A549 (cell line): ENCODE measurements around the gene GYS1. TPM values are rescaled to one million over a fixed set of nuclear protein-coding genes. Genes with fewer than 3 reads are reported as not detected.
"Not testable (repeated sequence)": the region's sequence is repeated elsewhere in the genome, so short reads cannot be mapped to it uniquely, and the experiment has no call there.

ENCODE experiments used
- ATAC-seq, 2 experiments: fragments of 200-7000 bp in 1 of 2; fragments of >200 bp in 1 of 2; cut with Nextera tagmentation in 1 of 2; cut with Tn5 transposase in 1 of 2; 3 replicates each; pipeline versions ENCODE4 v1.8.0 to v1.9.1; 2018 to 2020; ENCODE audit warnings: mild to moderate bottlenecking in 1 of 2, moderate library complexity in 1 of 2
- CTCF ChIA-PET: fragments of 300-600 bp; sonication (Branson Sonifier 250); formaldehyde crosslinking; extraction: SDS; loops from one replicate; lab custom pipeline; 2021; ENCODE audit warnings: antibody characterized with exemption, inconsistent platforms; lab: Yijun Ruan, JAX
- POLR2A ChIA-PET: fragments of 350-600 bp; formaldehyde crosslinking; extraction: SDS; loops from one replicate; lab custom pipeline; 2021; ENCODE audit warnings: antibody characterized with exemption, inconsistent platforms; lab: Yijun Ruan, JAX
- DNase-seq, 2 experiments: peaks; one replicate each; pipeline versions ENCODE4 v3.0.0 to v3.0.0-alpha.2; 2011 to 2016; ENCODE audit warnings: low read depth in 1 of 2, low spot score in 1 of 2
- FAIRE-seq: peaks from 2 replicates; lab custom pipeline; 2011; peaks lifted over from hg19 to GRCh38; lab: Jason Lieb, UNC
- H3K27ac ChIP-seq, 2 experiments: fragments of >200 bp; sonication (Bioruptor Twin); formaldehyde crosslinking; 3 replicates each; pipeline ENCODE4 v1.5.1; 2016 to 2017
- H3K4me1 ChIP-seq: fragments of >200 bp; sonication (Bioruptor Twin); formaldehyde crosslinking; 3 replicates; pipeline ENCODE4 v1.6.1; 2016
- H3K4me2 ChIP-seq: fragments of >200 bp; sonication (Bioruptor Twin); formaldehyde crosslinking; 3 replicates; pipeline ENCODE4 v1.6.1; 2016
- H3K4me3 ChIP-seq: fragments of >200 bp; sonication (Bioruptor Twin); formaldehyde crosslinking; 3 replicates; pipeline ENCODE4 v1.5.1; 2016
- H3K9me3 ChIP-seq: fragments of >200 bp; sonication (Bioruptor Twin); formaldehyde crosslinking; 3 replicates; pipeline ENCODE4 v1.6.1; 2016
- CBX2 ChIP-seq: fragments of 200-600 bp; sonication (generic); IDR thresholded peaks from 2 replicates; pipeline ENCODE4 v1.6.1; 2016; ENCODE audit warnings: low read depth, mild to moderate bottlenecking, borderline replicate concordance
- CBX8 ChIP-seq: fragments of 200-600 bp; sonication (generic); IDR thresholded peaks from 2 replicates; pipeline ENCODE4 v1.6.1; 2016
- CHD4 ChIP-seq: fragments of 200-600 bp; sonication (generic); IDR thresholded peaks from 2 replicates; pipeline ENCODE4 v1.6.1; 2016; ENCODE audit warnings: antibody characterized with exemption, mild to moderate bottlenecking, borderline replicate concordance
- EP300 ChIP-seq, 2 experiments: fragments of >200 bp; sonication (Bioruptor Twin); formaldehyde crosslinking; IDR thresholded peaks; 2 replicates in 1 of 2; 3 replicates in 1 of 2; pipeline ENCODE4 v1.6.1; 2016 to 2017
- ESRRA ChIP-seq: fragments of 150-350 bp; IDR thresholded peaks from 2 replicates; pipeline ENCODE4 v1.6.1; 2014; ENCODE audit warnings: mild to moderate bottlenecking, low read length, borderline replicate concordance
- FOSB ChIP-seq: fragments of 250-450 bp; sonication (Bioruptor Pico); IDR thresholded peaks from 2 replicates; pipeline ENCODE4 v1.5.0; 2020; ENCODE audit warnings: mild to moderate bottlenecking, moderate library complexity
- FOSL2 ChIP-seq, 2 experiments: fragments of 450-650 bp in 1 of 2; fragments of >200 bp in 1 of 2; sonication (Bioruptor Twin) in 1 of 2; formaldehyde crosslinking; IDR thresholded peaks; 2 replicates each; pipeline versions ENCODE4 v1.5.0 to v1.6.1; 2016 to 2020; ENCODE audit warnings: mild to moderate bottlenecking in 1 of 2, moderate library complexity in 1 of 2
- GATA3 ChIP-seq: IDR thresholded peaks from 2 replicates; pipeline ENCODE4 v1.6.1; 2012; ENCODE audit warnings: borderline replicate concordance
- HDAC2 ChIP-seq: fragments of 200-600 bp; sonication (generic); IDR thresholded peaks from 2 replicates; pipeline ENCODE4 v1.6.1; 2016
- HMGXB4 ChIP-seq: fragments of 250-450 bp; sonication (Bioruptor Pico); IDR thresholded peaks from 2 replicates; pipeline ENCODE4 v1.5.0; 2021; ENCODE audit warnings: mild to moderate bottlenecking, moderate library complexity, borderline replicate concordance
- HOXA7 ChIP-seq: fragments of 250-450 bp; sonication (Bioruptor Pico); IDR thresholded peaks from 2 replicates; pipeline ENCODE4 v1.5.0; 2020; ENCODE audit warnings: mild to moderate bottlenecking, moderate library complexity
- JUN ChIP-seq, 2 experiments: fragments of >200 bp; sonication (Bioruptor Twin); formaldehyde crosslinking; IDR thresholded peaks; 2 replicates in 1 of 2; 3 replicates in 1 of 2; pipeline ENCODE4 v1.6.1; 2016 to 2017
- KDM5A ChIP-seq: fragments of 200-600 bp; sonication (generic); IDR thresholded peaks from 2 replicates; pipeline ENCODE4 v1.6.1; 2016; ENCODE audit warnings: antibody characterized with exemption, mild to moderate bottlenecking
- MAX ChIP-seq: IDR thresholded peaks from 2 replicates; pipeline ENCODE4 v1.6.1; 2012
- MAZ ChIP-seq: fragments of 150-350 bp; IDR thresholded peaks from 2 replicates; pipeline ENCODE4 v1.6.1; 2014; ENCODE audit warnings: antibody characterized with exemption, low read depth, low read length, borderline replicate concordance
- NR3C1 ChIP-seq: fragments of >200 bp; sonication (Bioruptor Twin); formaldehyde crosslinking; IDR thresholded peaks from 3 replicates; pipeline ENCODE4 v1.6.1; 2017
- POLR2A ChIP-seq: IDR thresholded peaks from 2 replicates; pipeline ENCODE4 v1.6.1; 2012; ENCODE audit warnings: mild to moderate bottlenecking, low read length
- RAD21 ChIP-seq, 2 experiments: fragments of >200 bp in 1 of 2; sonication (Bioruptor Twin) in 1 of 2; formaldehyde crosslinking in 1 of 2; IDR thresholded peaks in 1 of 2; conservative IDR thresholded peaks in 1 of 2; 2 replicates in 1 of 2; 3 replicates in 1 of 2; pipeline ENCODE4 v1.6.1; 2012 to 2018; ENCODE audit warnings: inconsistent platforms in 1 of 2
- RARB ChIP-seq: fragments of 250-450 bp; sonication (Bioruptor Pico); IDR thresholded peaks from 2 replicates; pipeline ENCODE4 v1.8.0; 2021; ENCODE audit warnings: mild to moderate bottlenecking, moderate library complexity
- RNF2 ChIP-seq: fragments of 200-600 bp; sonication (generic); IDR thresholded peaks from 2 replicates; pipeline ENCODE4 v1.6.1; 2016; ENCODE audit warnings: low read depth, mild to moderate bottlenecking, antibody characterized with exemption, moderate library complexity, borderline replicate concordance
- SMC3 ChIP-seq: fragments of >200 bp; sonication (Bioruptor Twin); formaldehyde crosslinking; IDR thresholded peaks from 3 replicates; pipeline ENCODE4 v1.6.1; 2018; ENCODE audit warnings: inconsistent platforms
- SREBF2 ChIP-seq: fragments of 450-650 bp; IDR thresholded peaks from 2 replicates; pipeline ENCODE4 v1.6.1; 2014; ENCODE audit warnings: mild to moderate bottlenecking, moderate library complexity
- TFCP2L1 ChIP-seq: fragments of 250-450 bp; sonication (Bioruptor Pico); IDR thresholded peaks from 2 replicates; pipeline ENCODE4 v1.5.0; 2021; ENCODE audit warnings: mild to moderate bottlenecking
- ZFP36 ChIP-seq: fragments of 450-650 bp; IDR thresholded peaks from 2 replicates; pipeline ENCODE4 v1.6.1; 2014; ENCODE audit warnings: borderline replicate concordance; ENCODE audit not compliant: partially characterized antibody
- ZSCAN20 ChIP-seq: fragments of 250-450 bp; sonication (Bioruptor Pico); IDR thresholded peaks from 2 replicates; pipeline ENCODE4 v1.8.0; 2022; ENCODE audit warnings: mild to moderate bottlenecking, moderate library complexity
- WGBS: methylation state at CpG from one replicate; pipeline ENCODE4 v1.1.6; 2017; ENCODE audit errors: missing lambda C conversion rate; 5-methylcytosine and 5-hydroxymethylcytosine counted together
- polyA plus RNA-seq, 4 experiments: library from polyadenylated mRNA; depleted of rRNA in 3 of 4; stranded (reverse); fragments of >200 nt; fragmentation: RNase III in 1 of 4; extraction: RNeasy Plus Mini Kit Qiagen cat#74134 plus additional on column Dnase treatment in 1 of 4; gene quantifications; 2 replicates in 3 of 4; 3 replicates in 1 of 4; pipeline ENCODE4 v1.2.3, GENCODE V29; 2011 to 2017
- TF ChIP-seq, protein P1 (sequence below): fragments of >200 bp; sonication (Bioruptor Twin); formaldehyde crosslinking; IDR thresholded peaks from 2 replicates; pipeline ENCODE4 v1.6.1; 2016
- TF ChIP-seq, protein P2 (sequence below): fragments of 200-600 bp; sonication (generic); IDR thresholded peaks from 2 replicates; pipeline ENCODE4 v1.6.1; 2016; ENCODE audit warnings: antibody characterized with exemption, mild to moderate bottlenecking, moderate library complexity

GYS1 gene
- polyA plus RNA-seq, 2 of the 4 experiments (the other 2 are of a cell fraction) = 10.3 to 24.8 TPM

DNA sequence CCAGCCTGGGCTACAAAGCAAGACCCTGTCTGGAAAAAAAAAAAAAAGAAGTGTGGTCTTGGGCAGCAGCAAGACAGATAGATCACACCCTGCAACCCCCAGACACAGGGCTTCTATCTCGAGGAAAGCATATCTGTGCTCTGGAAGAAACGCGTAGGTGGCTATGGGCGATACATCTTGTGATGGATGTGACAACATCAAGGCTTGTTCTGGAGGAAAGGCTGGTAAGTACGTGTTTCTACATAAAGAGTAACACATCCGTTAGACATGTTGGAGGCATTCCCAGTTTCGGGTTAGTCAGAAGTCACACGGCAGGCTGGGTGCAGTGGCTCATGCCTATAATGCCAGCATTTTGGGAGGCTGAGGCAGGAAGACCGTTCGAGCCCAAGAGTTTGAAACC, 66.2 kb downstream of the GYS1 start:
- Histone ChIP-seq H3K4me3 (no peak overlapping the region), H3K27ac (peak overlapping the region; percentile 67 to 85), H3K4me1 (peaks cover 41% of the 10 kb centered on the region), H3K4me2 (peak overlapping the region; percentile 66), H3K9me3 (no peaks in the 10 kb centered on the region)
- DNase-seq (peak; percentile 65 to 87), FAIRE-seq (peak; percentile 43), ATAC-seq (peak; percentile 67 to 84)
- 4% methylated on average over 10 of the region's 10 CpGs for WGBS
- CTCF ChIA-PET = interaction anchor here (1.0 to 5.9 kb wide), 5 partner anchors 27 to 139 kb away, joined by 3 to 36 read pairs (median 3); partner anchors contain the start of gene HSD17B14
- TF ChIP-seq HMGXB4 (CRISPR knock-in tag) = no peak
- peak; percentile 59 for TF ChIP-seq MAX
- TF ChIP-seq EP300 (IDR thresholded peaks at IDR 0.05) = peak in 1 of 2 experiments; percentile 39; a peak in 1 of 5 replicates
- TF ChIP-seq FOSL2 (IDR thresholded peaks at IDR 0.05) = no peak
- TF ChIP-seq FOSL2 (CRISPR knock-in tag; IDR thresholded peaks at IDR 0.05) = peak; percentile 64
- POLR2A ChIA-PET = interaction anchor here (0.6 to 2.9 kb wide), 4 partner anchors 35 to 55 kb away, joined by 3 to 24 read pairs (median 9); partner anchors contain the start of gene PPP1R15A

DNA sequence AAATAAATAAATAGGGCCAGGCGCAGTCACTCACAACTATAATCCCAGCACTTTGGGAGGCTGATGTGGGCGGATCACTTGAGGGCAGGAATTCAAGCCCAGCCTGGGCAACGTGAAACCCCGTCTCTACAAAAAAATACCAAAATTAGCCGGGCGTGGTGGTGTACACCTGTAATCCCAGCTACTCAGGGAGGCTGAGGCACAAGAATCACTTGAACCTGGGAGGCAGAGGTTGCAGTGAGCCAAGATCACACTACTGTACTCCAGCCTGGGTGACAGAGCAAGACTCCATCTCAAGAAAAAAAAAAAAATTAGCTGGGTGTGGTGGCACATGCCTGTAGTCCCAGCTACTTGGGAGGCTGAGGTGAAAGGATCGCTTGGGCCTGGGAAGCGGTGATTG, 67.2 kb downstream of the GYS1 start:
- WGBS = 82% methylated on average over 8 of the region's 8 CpGs
- H3K27ac ChIP-seq = peak overlapping the region; percentile 67 to 85
- H3K9me3 ChIP-seq, DNase-seq, FAIRE-seq, H3K4me3 ChIP-seq: not testable (repeated sequence)
- peak overlapping the region; percentile 66 for H3K4me2 ChIP-seq
- ATAC-seq = peak in 1 of 2 experiments; percentile 19; a peak in 3 of 6 replicates
- CTCF ChIA-PET = interaction anchor here (0.6 to 5.9 kb wide), 12 partner anchors 10 to 362 kb away, joined by 3 to 36 read pairs (median 3); partner anchors contain the start of gene HSD17B14
- H3K4me1 ChIP-seq = peaks cover 41% of the 10 kb centered on the region
- POLR2A ChIA-PET = interaction anchor here (0.7 to 2.9 kb wide), 10 partner anchors 10 to 82 kb away, joined by 3 to 24 read pairs (median 4); partner anchors contain the start of genes BAX, FTL, NUCB1 and PPP1R15A

DNA sequence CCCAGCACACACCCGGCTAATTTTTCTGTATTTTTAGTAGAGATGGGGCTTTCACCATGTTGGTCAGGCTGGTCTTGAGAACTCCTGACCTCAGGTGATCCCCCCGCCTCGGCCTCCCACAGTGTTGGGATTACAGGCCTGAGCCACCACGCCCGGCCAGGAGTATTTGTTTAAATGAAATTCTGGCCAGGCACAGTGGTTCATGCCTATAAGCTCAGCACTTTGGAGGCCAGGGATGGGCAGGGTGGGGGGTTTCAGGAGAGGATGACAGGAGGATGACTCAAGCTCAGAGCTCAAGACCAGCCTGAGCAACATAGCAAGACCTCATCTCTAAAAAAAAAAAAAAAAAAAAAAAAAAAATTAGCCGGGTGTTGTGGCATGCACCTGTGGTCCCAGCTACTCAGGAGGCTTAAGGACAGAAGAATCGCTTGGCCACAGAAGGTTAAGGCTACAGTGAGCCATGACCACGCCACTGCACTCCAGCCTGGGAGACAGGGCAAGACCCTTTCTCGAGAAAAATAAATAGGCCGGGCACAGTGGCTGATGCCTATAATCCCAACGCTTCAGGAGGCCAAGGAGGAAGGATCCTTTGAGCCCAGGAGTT, 67.8 kb downstream of the GYS1 start:
- Histone ChIP-seq H3K27ac (peak overlapping the region; percentile 67 to 85), H3K4me3 (no peak overlapping the region), H3K4me1 (peaks cover 41% of the 10 kb centered on the region), H3K9me3 (no peaks in the 10 kb centered on the region), H3K4me2 (peak overlapping the region; percentile 66)
- ATAC-seq (peak; percentile 86 to 88), FAIRE-seq (no peak), DNase-seq (peak in 1 of 2 experiments; percentile 95)
- ChIA-PET CTCF (interaction anchor here (0.8 to 5.9 kb wide), 13 partner anchors 9 to 82 kb away, joined by 3 to 36 read pairs (median 3); no protein-coding TSS in a partner anchor), POLR2A (interaction anchor here (0.7 to 2.9 kb wide), 10 partner anchors 10 to 83 kb away, joined by 3 to 24 read pairs (median 4); partner anchors contain the start of genes BAX, FTL, NUCB1 and PPP1R15A)
- WGBS = 13% methylated on average over 11 of the region's 11 CpGs
- TF ChIP-seq, protein P1, sequence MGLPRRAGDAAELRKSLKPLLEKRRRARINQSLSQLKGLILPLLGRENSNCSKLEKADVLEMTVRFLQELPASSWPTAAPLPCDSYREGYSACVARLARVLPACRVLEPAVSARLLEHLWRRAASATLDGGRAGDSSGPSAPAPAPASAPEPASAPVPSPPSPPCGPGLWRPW = no peak
- TF ChIP-seq CBX2 = no peak
- no peak for TF ChIP-seq HDAC2
- peak in 1 of 2 experiments; percentile 31; a peak in 3 of 5 replicates for TF ChIP-seq RAD21 (conservative IDR thresholded peaks at IDR 0.05 in 1 of 2, IDR thresholded peaks at IDR 0.05 in 1 of 2)
- TF ChIP-seq, protein P2, sequence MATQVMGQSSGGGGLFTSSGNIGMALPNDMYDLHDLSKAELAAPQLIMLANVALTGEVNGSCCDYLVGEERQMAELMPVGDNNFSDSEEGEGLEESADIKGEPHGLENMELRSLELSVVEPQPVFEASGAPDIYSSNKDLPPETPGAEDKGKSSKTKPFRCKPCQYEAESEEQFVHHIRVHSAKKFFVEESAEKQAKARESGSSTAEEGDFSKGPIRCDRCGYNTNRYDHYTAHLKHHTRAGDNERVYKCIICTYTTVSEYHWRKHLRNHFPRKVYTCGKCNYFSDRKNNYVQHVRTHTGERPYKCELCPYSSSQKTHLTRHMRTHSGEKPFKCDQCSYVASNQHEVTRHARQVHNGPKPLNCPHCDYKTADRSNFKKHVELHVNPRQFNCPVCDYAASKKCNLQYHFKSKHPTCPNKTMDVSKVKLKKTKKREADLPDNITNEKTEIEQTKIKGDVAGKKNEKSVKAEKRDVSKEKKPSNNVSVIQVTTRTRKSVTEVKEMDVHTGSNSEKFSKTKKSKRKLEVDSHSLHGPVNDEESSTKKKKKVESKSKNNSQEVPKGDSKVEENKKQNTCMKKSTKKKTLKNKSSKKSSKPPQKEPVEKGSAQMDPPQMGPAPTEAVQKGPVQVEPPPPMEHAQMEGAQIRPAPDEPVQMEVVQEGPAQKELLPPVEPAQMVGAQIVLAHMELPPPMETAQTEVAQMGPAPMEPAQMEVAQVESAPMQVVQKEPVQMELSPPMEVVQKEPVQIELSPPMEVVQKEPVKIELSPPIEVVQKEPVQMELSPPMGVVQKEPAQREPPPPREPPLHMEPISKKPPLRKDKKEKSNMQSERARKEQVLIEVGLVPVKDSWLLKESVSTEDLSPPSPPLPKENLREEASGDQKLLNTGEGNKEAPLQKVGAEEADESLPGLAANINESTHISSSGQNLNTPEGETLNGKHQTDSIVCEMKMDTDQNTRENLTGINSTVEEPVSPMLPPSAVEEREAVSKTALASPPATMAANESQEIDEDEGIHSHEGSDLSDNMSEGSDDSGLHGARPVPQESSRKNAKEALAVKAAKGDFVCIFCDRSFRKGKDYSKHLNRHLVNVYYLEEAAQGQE = no peak
- no peak for TF ChIP-seq RARB (CRISPR knock-in tag)
- TF ChIP-seq FOSB (CRISPR knock-in tag) = no peak
- 0 out of 3 replicates have a peak, but pooled peaks have one; percentile 13 for TF ChIP-seq SMC3
- no peak for TF ChIP-seq CHD4
- no peak for TF ChIP-seq NR3C1
- TF ChIP-seq ZFP36 = no peak
- TF ChIP-seq JUN (IDR thresholded peaks at IDR 0.05) = no peak; a peak in 1 of 5 replicates
- TF ChIP-seq CBX8 = no peak
- TF ChIP-seq KDM5A = no peak
- no peak for TF ChIP-seq TFCP2L1 (CRISPR knock-in tag)
- no peak for TF ChIP-seq SREBF2
- TF ChIP-seq MAZ = no peak
- no peak; the same call in 1 of the 2 replicates for TF ChIP-seq GATA3
- TF ChIP-seq POLR2A = no peak
- no peak for TF ChIP-seq RNF2
- TF ChIP-seq ESRRA = no peak
- no peak for TF ChIP-seq ZSCAN20 (CRISPR knock-in tag)
- TF ChIP-seq HOXA7 (CRISPR knock-in tag) = no peak
